Lower leg skin (tissue), 4 donors: ENCODE data around the gene RXRA. TPM values are rescaled to one million over a fixed set of nuclear protein-coding genes. Genes with fewer than 3 reads are reported as not detected.

ENCODE experiments used
- DNase-seq, 2 donors: peaks; one replicate each; pipeline ENCODE4 v3.0.0-alpha.2; 2019; ENCODE audit warnings: low spot score in 2 of 2
- H3K4me3 ChIP-seq: fragments of 200-600 bp; sonication (generic); 2 replicates; pipeline ENCODE4 v1.5.1; 2017; ENCODE audit warnings: mild to moderate bottlenecking, low read depth; ENCODE audit not compliant: poor library complexity, severe bottlenecking
- POLR2A ChIP-seq, 2 donors: fragments of 450-650 bp; IDR thresholded peaks; one replicate each; pipeline ENCODE4 v1.6.1; 2016 to 2017; ENCODE audit warnings: antibody characterized with exemption in 2 of 2, mild to moderate bottlenecking in 1 of 2, moderate library complexity in 1 of 2
- WGBS, 2 donors: methylation state at CpG; one replicate each; pipeline ENCODE4 v1.1.5; 2018; 5-methylcytosine and 5-hydroxymethylcytosine counted together
- intact Hi-C: fragments of 100-400 bp; cut with DNase I; formaldehyde crosslinking; loops from one replicate; pipeline ENCODE4 v1.15.0; 2023; ENCODE audit warnings: low total_unique reads
- total RNA-seq, 4 donors: library from RNA; depleted of rRNA; stranded (reverse); fragments of >200 nt; gene quantifications; one replicate each; pipeline ENCODE4 v1.1.0, GENCODE V29; 2016
- TF ChIP-seq, protein P1 (sequence below), 3 donors: fragments of 450-650 bp; IDR thresholded peaks; one replicate each; pipeline ENCODE4 v1.5.1; 2016; ENCODE audit warnings: antibody characterized with exemption in 3 of 3, mild to moderate bottlenecking in 3 of 3, moderate library complexity in 2 of 3

The RXRA gene
- total RNA-seq, 4 donors from 2014 or later: 143 to 242 (median 166) TPM

DNA sequence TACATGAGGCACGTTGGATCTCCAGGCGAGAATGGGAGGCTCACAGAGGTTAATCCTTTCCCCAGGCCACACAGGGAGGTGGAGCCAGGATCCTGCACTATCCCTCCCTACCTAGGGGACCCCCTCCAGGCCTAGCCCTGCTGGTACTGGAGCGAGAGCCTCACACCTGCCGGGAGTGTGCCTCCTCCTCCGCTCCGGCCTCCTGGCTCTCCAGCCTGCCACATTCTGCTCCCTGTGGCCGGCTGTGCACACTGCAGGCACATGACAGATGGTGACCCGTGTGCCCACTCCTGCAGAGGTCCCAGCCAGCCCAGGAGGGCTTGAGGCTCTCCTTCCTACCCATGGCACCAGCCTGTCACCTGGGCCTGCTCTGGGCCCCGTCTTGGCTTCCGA lies 93.4 kb downstream of the RXRA start:
- 72 to 76% methylated on average over 10 of the region's 10 CpGs for WGBS, 2 donors
- TF ChIP-seq, protein P1, sequence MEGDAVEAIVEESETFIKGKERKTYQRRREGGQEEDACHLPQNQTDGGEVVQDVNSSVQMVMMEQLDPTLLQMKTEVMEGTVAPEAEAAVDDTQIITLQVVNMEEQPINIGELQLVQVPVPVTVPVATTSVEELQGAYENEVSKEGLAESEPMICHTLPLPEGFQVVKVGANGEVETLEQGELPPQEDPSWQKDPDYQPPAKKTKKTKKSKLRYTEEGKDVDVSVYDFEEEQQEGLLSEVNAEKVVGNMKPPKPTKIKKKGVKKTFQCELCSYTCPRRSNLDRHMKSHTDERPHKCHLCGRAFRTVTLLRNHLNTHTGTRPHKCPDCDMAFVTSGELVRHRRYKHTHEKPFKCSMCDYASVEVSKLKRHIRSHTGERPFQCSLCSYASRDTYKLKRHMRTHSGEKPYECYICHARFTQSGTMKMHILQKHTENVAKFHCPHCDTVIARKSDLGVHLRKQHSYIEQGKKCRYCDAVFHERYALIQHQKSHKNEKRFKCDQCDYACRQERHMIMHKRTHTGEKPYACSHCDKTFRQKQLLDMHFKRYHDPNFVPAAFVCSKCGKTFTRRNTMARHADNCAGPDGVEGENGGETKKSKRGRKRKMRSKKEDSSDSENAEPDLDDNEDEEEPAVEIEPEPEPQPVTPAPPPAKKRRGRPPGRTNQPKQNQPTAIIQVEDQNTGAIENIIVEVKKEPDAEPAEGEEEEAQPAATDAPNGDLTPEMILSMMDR (IDR thresholded peaks at IDR 0.05): no peak
- TF ChIP-seq POLR2A (IDR thresholded peaks at IDR 0.05): no peak
- H3K4me3 ChIP-seq: no peak overlapping the region
- intact Hi-C loops: no loop called here
- DNase-seq: no peak

DNA sequence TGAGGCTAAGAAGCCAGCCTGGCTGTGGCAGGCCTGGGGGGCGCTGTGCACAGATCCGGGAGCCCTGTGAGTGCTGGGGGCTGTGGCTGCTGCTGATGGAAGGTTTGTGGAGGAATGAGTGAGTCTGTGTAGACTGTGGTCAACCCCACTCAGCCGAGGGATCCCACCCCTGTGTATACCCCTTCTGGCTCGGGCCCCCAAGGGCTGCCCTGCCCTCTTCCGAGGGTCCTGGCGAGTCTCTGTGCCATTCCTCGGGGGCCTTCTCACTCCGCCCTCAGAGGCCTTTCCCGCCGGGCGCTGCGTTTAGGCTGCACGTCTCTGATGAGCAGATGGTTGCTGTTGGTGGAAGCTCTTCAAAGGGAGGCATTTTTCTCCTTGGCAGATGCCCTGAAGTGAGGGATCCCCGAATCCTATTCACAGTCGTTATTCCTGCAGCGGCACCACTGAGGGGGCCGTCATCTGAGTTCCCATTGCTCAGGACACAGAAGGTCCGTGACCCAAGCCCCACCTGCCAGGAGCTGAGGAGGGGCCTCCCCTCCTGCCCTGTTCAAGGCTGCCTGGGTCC lies 94.1 kb downstream of the RXRA start:
- H3K4me3 ChIP-seq: no peak overlapping the region
- no peak for DNase-seq
- TF ChIP-seq, protein P1 (IDR thresholded peaks at IDR 0.05): no peak
- no peak for TF ChIP-seq POLR2A (IDR thresholded peaks at IDR 0.05)
- WGBS, 2 donors: 83 to 88% methylated on average over 16 to 18 of the region's 18 CpGs
- intact Hi-C loops: no loop called here

DNA sequence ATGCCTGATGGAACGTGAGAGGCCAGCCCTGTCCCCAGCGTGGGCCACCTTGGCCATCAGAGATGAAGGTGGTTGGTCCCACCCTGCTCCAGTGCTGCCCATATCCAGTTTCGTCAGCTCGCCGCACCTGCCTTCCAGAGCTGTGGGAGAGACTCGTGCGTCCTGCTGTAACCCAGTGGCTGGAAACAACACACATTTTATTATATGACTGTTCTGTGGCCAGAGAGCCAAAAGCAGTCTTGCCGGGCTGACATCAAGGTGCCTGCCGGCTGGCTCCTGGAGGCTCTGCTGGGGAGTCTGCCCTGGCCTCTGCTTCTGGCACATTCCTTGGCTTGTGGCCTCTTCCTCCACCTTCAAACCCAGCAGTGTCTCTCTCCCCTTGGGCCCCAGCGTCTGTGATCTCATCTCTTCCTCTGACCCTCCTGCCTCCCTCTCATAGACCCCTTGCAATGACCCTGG lies 94.7 kb downstream of the RXRA start:
- TF ChIP-seq, protein P1 (IDR thresholded peaks at IDR 0.05): no peak
- TF ChIP-seq POLR2A (IDR thresholded peaks at IDR 0.05): no peak
- no peak overlapping the region for H3K4me3 ChIP-seq
- DNase-seq: no peak
- intact Hi-C loops: no loop called here
- WGBS, 2 donors: 77 to 90% methylated on average over 10 of the region's 10 CpGs

DNA sequence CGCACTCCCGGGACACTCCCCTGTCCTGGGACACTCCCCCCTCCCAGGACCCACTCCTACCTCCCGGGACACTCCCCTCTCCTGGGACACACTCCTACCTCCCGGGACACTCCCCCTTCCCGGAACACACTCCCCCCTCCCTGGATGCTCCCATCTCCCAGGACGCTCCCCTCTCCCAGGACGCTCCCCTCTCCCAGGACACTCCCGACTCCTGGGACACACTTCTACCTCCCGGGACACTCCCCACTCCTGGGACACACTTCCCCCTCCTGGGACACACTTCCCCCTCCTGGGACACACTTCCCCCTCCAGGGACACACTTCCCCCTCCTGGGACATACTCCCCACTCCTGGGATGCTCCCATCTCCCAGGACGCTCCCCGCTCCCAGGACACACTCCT lies 95.6 kb downstream of the RXRA start:
- intact Hi-C loops: no loop called here
- no peak for DNase-seq
- 54 to 58% methylated on average over 9 to 11 of the region's 11 CpGs for WGBS, 2 donors
- TF ChIP-seq, protein P1 (IDR thresholded peaks at IDR 0.05): no peak
- TF ChIP-seq POLR2A (IDR thresholded peaks at IDR 0.05): no peak
- no peak overlapping the region for H3K4me3 ChIP-seq

DNA sequence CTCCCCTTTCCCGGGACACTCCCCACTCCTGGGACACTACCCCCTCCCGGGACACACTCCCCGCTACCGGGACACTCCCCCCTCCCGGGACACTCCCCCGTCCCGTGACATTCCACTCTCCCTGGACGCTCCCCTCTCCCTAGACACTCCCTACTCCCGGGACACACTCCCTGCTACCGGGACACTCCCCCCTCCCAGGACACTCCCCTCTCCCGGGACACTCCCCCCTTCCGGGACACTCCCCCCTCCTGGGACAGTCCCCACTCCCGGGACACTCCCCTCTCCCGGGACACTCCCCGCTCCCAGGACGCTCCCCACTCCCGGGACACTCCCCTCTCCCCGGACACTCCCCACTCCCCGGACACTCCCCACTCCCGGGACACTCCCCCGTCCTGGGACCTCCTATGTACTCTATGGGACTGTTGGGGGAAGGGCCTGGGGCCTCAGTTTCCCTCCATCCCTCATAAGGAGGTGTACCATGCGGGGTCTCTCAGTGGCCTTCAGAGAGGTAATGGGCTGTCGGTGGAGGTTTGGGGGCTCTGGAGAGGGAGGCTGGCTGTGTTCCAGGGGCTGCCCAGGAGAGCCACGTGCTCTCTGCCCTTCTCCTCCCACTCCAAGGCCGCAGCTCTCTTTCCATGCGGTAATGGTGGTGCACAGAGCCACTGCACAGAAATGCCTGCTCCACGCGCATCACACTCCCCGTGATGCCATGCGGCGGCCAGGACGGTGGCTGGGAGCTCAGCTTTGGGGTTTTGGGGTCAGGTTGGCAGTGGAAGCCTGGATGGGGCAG lies 96.2 kb downstream of the RXRA start:
- TF ChIP-seq POLR2A (IDR thresholded peaks at IDR 0.05): no peak
- TF ChIP-seq, protein P1 (IDR thresholded peaks at IDR 0.05): no peak
- DNase-seq: peak; percentile 82 to 95
- intact Hi-C loops: no loop called here
- no peak overlapping the region for H3K4me3 ChIP-seq
- 42 to 46% methylated on average over 31 to 32 of the region's 32 CpGs for WGBS, 2 donors
